Adrenal gland (tissue), 5 donors: Measurements from ENCODE around the gene TCERG1L.

Experiments used
- CTCF ChIP-seq, 6 experiments: fragments of 450-650 bp in 4 of 6; fragments of 200-600 bp in 2 of 6; sonication (generic) in 1 of 6; IDR thresholded peaks; 1 replicate in 5 of 6; 2 replicates in 1 of 6; pipeline versions ENCODE4 v1.5.1 to v1.8.0; 2016 to 2021; ENCODE audit warnings: antibody characterized with exemption in 6 of 6, mild to moderate bottlenecking in 2 of 6, moderate library complexity in 1 of 6
- POLR2A ChIP-seq, 2 donors: fragments of 450-650 bp; IDR thresholded peaks; one replicate each; pipeline ENCODE4 v1.6.1; 2017; ENCODE audit warnings: antibody characterized with exemption in 2 of 2, mild to moderate bottlenecking in 2 of 2, moderate library complexity in 1 of 2
- donor health status: DM: no; HTN: no; CAD: no.

- TF ChIP-seq CTCF (IDR thresholded peaks at IDR 0.05) (no peak), POLR2A (IDR thresholded peaks at IDR 0.05) (no peak)
These were observed 32.0 kb downstream of the TCERG1L start for GRCh38 chr10:131279516-131279915.
